Measurements from ENCODE around the gene TMEM138. TPM values are rescaled to one million over a fixed set of nuclear protein-coding genes. Genes with fewer than 3 reads are reported as not detected.

The TMEM138 gene
- total and polyA plus RNA-seq, 2 of the 13 experiments (the other 11 are each of a cell fraction or from before 2014, with no cell fraction given), result 43.5 to 61.0 TPM

DNA sequence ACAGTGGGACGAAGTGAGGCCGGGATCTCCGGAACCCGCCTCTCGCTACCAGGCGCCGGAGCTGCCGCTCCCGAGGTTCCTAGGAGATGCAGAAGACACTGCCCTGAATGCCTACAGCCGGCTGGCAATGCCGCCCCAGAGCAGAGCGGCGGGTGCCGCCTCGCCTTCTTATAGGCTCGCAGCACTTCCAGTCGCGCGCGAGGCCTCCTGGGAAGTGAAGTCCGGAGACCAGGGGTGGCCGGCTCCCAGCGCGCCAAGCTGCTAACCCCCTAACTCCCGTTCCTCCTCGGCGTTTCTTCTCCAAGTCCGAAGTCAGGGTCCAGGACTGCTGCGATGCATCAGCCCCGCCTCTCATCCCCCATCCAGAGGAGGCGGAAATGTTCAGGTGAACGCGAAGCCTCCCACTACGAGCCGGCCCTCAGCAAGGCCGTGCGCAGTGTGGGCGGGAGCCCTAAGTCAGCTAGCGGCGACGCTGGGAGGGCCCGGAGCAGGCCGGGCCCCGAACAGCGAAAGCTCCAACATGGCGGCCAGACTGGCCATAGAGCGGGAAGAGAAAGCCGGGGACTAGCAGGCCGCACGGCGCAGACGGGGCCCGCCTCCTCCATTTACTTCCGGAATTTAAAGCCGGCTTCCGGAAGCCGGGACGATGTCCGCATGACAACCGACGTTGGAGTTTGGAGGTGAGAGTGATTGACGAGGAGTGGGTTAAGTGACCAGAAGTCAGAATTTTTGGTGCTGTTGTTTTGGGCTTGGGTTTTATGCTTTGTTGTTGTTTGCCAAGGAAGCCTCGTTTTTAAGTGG is at the start of gene TMEM138, which contains the start of gene CYB561A3 (continued):
- peak; percentile 49; the same call in 1 of the 2 replicates for TF ChIP-seq ZNF362 (CRISPR knock-in tag; IDR thresholded peaks at IDR 0.05; ENCODE audit: borderline replicate concordance)
- peak; percentile 96 for TF ChIP-seq RBM39 (IDR thresholded peaks at IDR 0.05; ENCODE audit: low read depth, low read length, poor library complexity, severe bottlenecking)
- peak; percentile 50; the same call in 1 of the 2 replicates for TF ChIP-seq FOXJ3 (CRISPR knock-in tag; IDR thresholded peaks at IDR 0.05; ENCODE audit: borderline replicate concordance)
- no peak for TF ChIP-seq DBP (CRISPR knock-in tag; IDR thresholded peaks at IDR 0.05; ENCODE audit: not compliant biosample characterization)
- no peak; the same call in 1 of the 2 replicates for TF ChIP-seq ZSCAN25 (CRISPR knock-in tag; IDR thresholded peaks at IDR 0.05)
- no peak for TF ChIP-seq ZNF207 (IDR thresholded peaks at IDR 0.05; ENCODE audit: borderline replicate concordance)
- TF ChIP-seq, protein P1, sequence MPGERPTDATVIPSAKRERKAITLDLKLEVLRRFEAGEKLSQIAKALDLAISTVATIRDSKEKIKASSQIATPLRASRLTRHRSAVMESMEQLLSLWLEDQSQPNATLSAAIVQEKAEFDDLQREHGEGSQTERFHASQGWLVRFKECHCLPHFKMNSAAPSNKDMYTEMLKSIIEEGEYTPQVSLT (CRISPR knock-in tag; IDR thresholded peaks at IDR 0.05; ENCODE audit: borderline replicate concordance, low read depth), result no peak
- no peak for TF ChIP-seq HNF1A (IDR thresholded peaks at IDR 0.05; ENCODE audit: low read depth)
- TF ChIP-seq HNF1A (CRISPR knock-in tag; IDR thresholded peaks at IDR 0.05; ENCODE audit: borderline replicate concordance), result peak; percentile 38; the same call in 1 of the 2 replicates
- peak; percentile 39 for TF ChIP-seq HDAC2 (CRISPR knock-in tag; IDR thresholded peaks at IDR 0.05)
- TF ChIP-seq ZNF646 (CRISPR knock-in tag; IDR thresholded peaks at IDR 0.05), result no peak
- 0 out of 2 replicates have a peak, but pooled peaks have one; percentile 28 for TF ChIP-seq DNMT3B (CRISPR knock-in tag; conservative IDR thresholded peaks at IDR 0.05)
- no peak; the same call in 1 of the 2 replicates for TF ChIP-seq KLF11 (CRISPR knock-in tag; IDR thresholded peaks at IDR 0.05)
- TF ChIP-seq NFE2L1 (CRISPR knock-in tag; IDR thresholded peaks at IDR 0.05; ENCODE audit: borderline replicate concordance), result no peak
